GM18861 (cell line): Measurements from ENCODE around the gene MARVELD1.
"Not testable (repeated sequence)": the region's sequence is repeated elsewhere in the genome, so short reads cannot be mapped to it uniquely, and the experiment has no call there.

Experiments
- ATAC-seq: cut with Tn5 transposase; IDR thresholded peaks from one replicate; pipeline ENCODE4 v1.9.1; 2021; ENCODE audit not compliant: unreplicated experiment

The MARVELD1 gene

GRCh38 chr10:97713339-97713825 is at the start of gene MARVELD1:
MARVELD1 (plus strand) TSS chr10:97713730; CDS start chr10:97713877, 147 bp downstream.
- no peak for ATAC-seq

- ATAC-seq: no peak
These were observed 49.2 kb upstream of the MARVELD1 start for GRCh38 chr10:97664282-97664850.

GRCh38 chr10:97666992-97667391 is 46.5 kb upstream of the MARVELD1 start:
- no peak for ATAC-seq

- no peak for ATAC-seq
These were observed 46.1 kb upstream of the MARVELD1 start for GRCh38 chr10:97667463-97667862.

GRCh38 chr10:97669571-97669970 is 44.0 kb upstream of the MARVELD1 start:
- ATAC-seq: no peak

- no peak for ATAC-seq
These were observed 39.6 kb upstream of the MARVELD1 start for GRCh38 chr10:97673736-97674525.

- no peak for ATAC-seq
These were observed 38.3 kb upstream of the MARVELD1 start for GRCh38 chr10:97675222-97675621.

- ATAC-seq: no peak
These were observed 36.6 kb upstream of the MARVELD1 start for GRCh38 chr10:97676770-97677581.

- ATAC-seq: no peak
These were observed 33.9 kb upstream of the MARVELD1 start for GRCh38 chr10:97679594-97679993.

GRCh38 chr10:97682042-97682441 is 31.5 kb upstream of the MARVELD1 start:
- ATAC-seq: no peak

GRCh38 chr10:97683556-97684367 is 29.8 kb upstream of the MARVELD1 start:
- ATAC-seq: no peak

- ATAC-seq: not testable (repeated sequence)
These were observed 29.2 kb upstream of the MARVELD1 start for GRCh38 chr10:97684368-97684713.

GRCh38 chr10:97684866-97685394 is 28.6 kb upstream of the MARVELD1 start:
- ATAC-seq: no peak

GRCh38 chr10:97685395-97685958 is 28.1 kb upstream of the MARVELD1 start:
- ATAC-seq: no peak

- ATAC-seq: no peak
These were observed 27.1 kb upstream of the MARVELD1 start for GRCh38 chr10:97686301-97686961.

- peak; percentile 81 for ATAC-seq
These were observed 26.4 kb upstream of the MARVELD1 start, which contains the start of gene AVPI1 for GRCh38 chr10:97686962-97687784. AVPI1 (minus strand) TSS chr10:97687241; CDS start chr10:97679905, 7,336 bp downstream.

GRCh38 chr10:97687785-97688781 is 25.4 kb upstream of the MARVELD1 start:
- ATAC-seq: no peak
